Tibial nerve (tissue), 3 donors: Measurements from ENCODE around the gene DLX2.

Source experiments
- EP300 ChIP-seq, 2 donors: sonication (generic); formaldehyde crosslinking; IDR thresholded peaks; one replicate each; pipeline ENCODE4 v1.6.1; 2017; ENCODE audit warnings: antibody characterized with exemption in 2 of 2, mild to moderate bottlenecking in 1 of 2
- POLR2A ChIP-seq, 2 donors: fragments of 450-650 bp; IDR thresholded peaks; one replicate each; pipeline ENCODE4 v1.6.1; 2017; ENCODE audit warnings: antibody characterized with exemption in 2 of 2, mild to moderate bottlenecking in 2 of 2, moderate library complexity in 2 of 2

DNA sequence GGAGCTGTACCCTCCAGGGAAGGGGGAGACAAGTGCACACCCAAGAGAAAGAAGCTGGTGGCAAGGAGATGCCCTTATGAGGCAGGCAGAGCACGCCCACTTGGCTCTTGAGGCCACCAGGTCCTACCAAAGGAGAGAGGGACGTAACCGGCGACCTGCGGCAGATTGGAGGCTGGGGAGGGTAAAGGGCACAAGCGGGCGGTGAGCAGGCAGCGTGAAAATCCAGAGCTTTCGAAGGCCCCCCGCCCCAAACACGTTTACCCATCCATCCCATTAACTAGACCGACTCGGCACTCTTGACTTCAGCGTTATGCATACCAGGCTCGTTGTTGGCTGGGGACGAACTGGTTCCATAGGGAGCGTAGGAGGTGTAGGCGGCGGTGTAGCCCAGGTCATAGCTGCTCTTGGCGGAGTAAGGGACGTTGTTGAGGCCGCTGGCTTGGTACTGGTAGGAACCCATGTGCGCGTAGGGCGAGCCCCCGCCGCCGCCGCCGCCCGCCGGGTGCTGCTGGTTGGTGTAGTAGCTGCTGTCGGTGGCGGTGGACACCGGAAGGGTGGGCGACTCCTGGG lies 794 bp downstream of the DLX2 start:
- TF ChIP-seq EP300 (IDR thresholded peaks at IDR 0.05) (no peak), POLR2A (IDR thresholded peaks at IDR 0.05) (no peak)
